Occipital lobe (tissue), 2 donors: Measurements from ENCODE around the gene EXOC2. TPM values are rescaled to one million over a fixed set of nuclear protein-coding genes. Genes with fewer than 3 reads are reported as not detected.
A peak's percentile ranks its signal among the peaks of the same experiment; 100 is the strongest.

Source experiments
- DNase-seq: peaks from one replicate; lab custom pipeline; 2025; lab: John Stamatoyannopoulos, UW
- total RNA-seq: library from RNA; depleted of rRNA; stranded (reverse); fragments of >200 nt; gene quantifications from one replicate; pipeline ENCODE4 v1.2.3, GENCODE V29; 2014

Gene EXOC2
- 63.8 TPM for total RNA-seq

GRCh38 chr6:692858-693722 is at the start of gene EXOC2:
Gene EXOC2, minus strand, starts transcription at chr6:693139. Its CDS starts 55,321 bp downstream, at chr6:637818.
- peak; percentile 83 for DNase-seq

GRCh38 chr6:741410-742339 is 48.7 kb upstream of the EXOC2 start:
- no peak for DNase-seq

GRCh38 chr6:736657-737446 is 43.9 kb upstream of the EXOC2 start:
- no peak for DNase-seq

GRCh38 chr6:733431-734219 is 40.7 kb upstream of the EXOC2 start:
- no peak for DNase-seq

GRCh38 chr6:731924-732323 is 39.0 kb upstream of the EXOC2 start:
- DNase-seq: no peak

- DNase-seq: no peak
These were observed 36.8 kb upstream of the EXOC2 start for GRCh38 chr6:729606-730320.

- no peak for DNase-seq
These were observed 34.9 kb upstream of the EXOC2 start for GRCh38 chr6:727856-728255.

GRCh38 chr6:723540-723939 is 30.6 kb upstream of the EXOC2 start:
- DNase-seq: no peak

- DNase-seq: no peak
These were observed 29.7 kb upstream of the EXOC2 start for GRCh38 chr6:722608-723007.

GRCh38 chr6:722077-722524 is 29.2 kb upstream of the EXOC2 start:
- DNase-seq: peak; percentile 7

GRCh38 chr6:718345-718744 is 25.4 kb upstream of the EXOC2 start:
- no peak for DNase-seq

- DNase-seq: no peak
These were observed 24.2 kb upstream of the EXOC2 start for GRCh38 chr6:717135-717534.

- no peak for DNase-seq
These were observed 23.0 kb upstream of the EXOC2 start for GRCh38 chr6:715709-716491.

GRCh38 chr6:714100-714499 is 21.2 kb upstream of the EXOC2 start:
- DNase-seq: no peak

- DNase-seq: no peak
These were observed 20.4 kb upstream of the EXOC2 start for GRCh38 chr6:713351-713750.

GRCh38 chr6:712805-713204 is 19.9 kb upstream of the EXOC2 start:
- DNase-seq: no peak

- DNase-seq: no peak
These were observed 19.0 kb upstream of the EXOC2 start for GRCh38 chr6:711925-712324.

GRCh38 chr6:710601-711571 is 17.9 kb upstream of the EXOC2 start:
- peak; percentile 47 for DNase-seq
